ENCODE results near the gene ALDH3B1.

Gene ALDH3B1

DNA sequence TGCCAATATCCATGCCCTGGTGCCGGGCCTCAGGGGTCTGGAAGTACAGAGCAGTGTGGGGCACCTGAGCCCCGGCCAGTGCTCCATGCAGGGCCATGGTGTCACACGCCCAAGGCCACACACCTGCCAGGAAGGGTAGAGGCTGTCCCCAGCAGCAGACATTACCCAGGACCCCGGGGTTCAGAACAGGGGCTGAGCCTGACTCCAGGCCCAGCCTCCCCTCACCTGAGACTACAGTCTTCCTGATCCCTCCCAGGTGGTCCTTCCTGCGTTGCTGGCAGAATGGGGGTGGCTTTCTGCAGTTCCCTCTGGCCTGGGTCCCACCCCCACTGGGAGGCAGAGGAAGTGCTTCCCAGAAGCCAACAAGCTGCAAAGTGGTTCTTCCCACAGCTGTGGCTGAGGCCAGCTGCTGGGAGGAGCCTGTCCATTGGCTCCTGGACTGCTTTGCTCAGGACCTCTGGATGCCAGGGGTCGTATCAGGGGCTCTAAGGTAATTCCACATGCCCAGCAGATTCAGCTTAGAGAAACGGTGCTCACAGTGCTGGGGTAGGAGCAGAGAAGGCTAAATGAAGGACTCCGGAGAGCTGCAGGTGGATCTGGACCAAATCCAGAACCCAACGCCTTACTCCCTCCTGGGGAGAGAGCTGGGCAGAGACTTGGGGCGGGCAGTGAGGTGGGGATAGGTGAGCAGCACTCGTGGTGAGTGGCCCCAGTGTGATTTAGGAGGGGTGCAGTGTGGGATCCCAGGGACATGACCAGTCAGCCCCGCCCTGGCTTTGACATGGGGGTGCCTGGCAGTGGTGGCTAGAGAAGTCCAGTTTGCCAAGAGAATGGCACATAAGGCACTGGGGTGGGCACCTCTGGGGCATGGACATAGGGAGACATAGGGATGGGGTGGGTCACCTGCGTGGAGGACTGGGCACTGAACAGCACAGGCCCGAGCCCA lies 41.3 kb downstream of the ALDH3B1 start:
- ChIA-PET CTCF (interaction anchor here (0.7 kb wide), 2 partner anchors 135 to 159 kb away, joined by 3 to 4 read pairs; no protein-coding TSS in a partner anchor), POLR2A (interaction anchor here (0.7 to 0.9 kb wide), 2 partner anchors 8 to 13 kb away, joined by 3 to 4 read pairs; no protein-coding TSS in a partner anchor)
- Histone ChIP-seq H3K27ac (ENCODE audit: extremely low read depth, low read depth, low read length) (no peak overlapping the region), H3K36me3 (ENCODE audit: control insufficient read depth in 2 of 2, insufficient read depth in 1 of 2, low read length in 2 of 2) (peaks cover 0 to 31% of the 10 kb centered on the region in 2 experiments; a peak in 1 of 3 replicates), H3K9me3 (ENCODE audit: control insufficient read depth, insufficient read depth, low read depth, low read length) (no peaks in the 10 kb centered on the region), H3K4me1 (ENCODE audit: control insufficient read depth, insufficient read depth, low read length) (no peaks in the 10 kb centered on the region), H3K4me3 (ENCODE audit: low read depth, low read length) (no peak overlapping the region)
- TF ChIP-seq, protein P1, sequence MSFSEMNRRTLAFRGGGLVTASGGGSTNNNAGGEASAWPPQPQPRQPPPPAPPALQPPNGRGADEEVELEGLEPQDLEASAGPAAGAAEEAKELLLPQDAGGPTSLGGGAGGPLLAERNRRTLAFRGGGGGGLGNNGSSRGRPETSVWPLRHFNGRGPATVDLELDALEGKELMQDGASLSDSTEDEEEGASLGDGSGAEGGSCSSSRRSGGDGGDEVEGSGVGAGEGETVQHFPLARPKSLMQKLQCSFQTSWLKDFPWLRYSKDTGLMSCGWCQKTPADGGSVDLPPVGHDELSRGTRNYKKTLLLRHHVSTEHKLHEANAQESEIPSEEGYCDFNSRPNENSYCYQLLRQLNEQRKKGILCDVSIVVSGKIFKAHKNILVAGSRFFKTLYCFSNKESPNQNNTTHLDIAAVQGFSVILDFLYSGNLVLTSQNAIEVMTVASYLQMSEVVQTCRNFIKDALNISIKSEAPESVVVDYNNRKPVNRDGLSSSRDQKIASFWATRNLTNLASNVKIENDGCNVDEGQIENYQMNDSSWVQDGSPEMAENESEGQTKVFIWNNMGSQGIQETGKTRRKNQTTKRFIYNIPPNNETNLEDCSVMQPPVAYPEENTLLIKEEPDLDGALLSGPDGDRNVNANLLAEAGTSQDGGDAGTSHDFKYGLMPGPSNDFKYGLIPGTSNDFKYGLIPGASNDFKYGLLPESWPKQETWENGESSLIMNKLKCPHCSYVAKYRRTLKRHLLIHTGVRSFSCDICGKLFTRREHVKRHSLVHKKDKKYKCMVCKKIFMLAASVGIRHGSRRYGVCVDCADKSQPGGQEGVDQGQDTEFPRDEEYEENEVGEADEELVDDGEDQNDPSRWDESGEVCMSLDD (tag by site-specific recombination; IDR thresholded peaks at IDR 0.05) = no peak
- TF ChIP-seq GLIS1 (tag by site-specific recombination; IDR thresholded peaks at IDR 0.05) = peak; percentile 13; the same call in 1 of the 2 replicates

DNA sequence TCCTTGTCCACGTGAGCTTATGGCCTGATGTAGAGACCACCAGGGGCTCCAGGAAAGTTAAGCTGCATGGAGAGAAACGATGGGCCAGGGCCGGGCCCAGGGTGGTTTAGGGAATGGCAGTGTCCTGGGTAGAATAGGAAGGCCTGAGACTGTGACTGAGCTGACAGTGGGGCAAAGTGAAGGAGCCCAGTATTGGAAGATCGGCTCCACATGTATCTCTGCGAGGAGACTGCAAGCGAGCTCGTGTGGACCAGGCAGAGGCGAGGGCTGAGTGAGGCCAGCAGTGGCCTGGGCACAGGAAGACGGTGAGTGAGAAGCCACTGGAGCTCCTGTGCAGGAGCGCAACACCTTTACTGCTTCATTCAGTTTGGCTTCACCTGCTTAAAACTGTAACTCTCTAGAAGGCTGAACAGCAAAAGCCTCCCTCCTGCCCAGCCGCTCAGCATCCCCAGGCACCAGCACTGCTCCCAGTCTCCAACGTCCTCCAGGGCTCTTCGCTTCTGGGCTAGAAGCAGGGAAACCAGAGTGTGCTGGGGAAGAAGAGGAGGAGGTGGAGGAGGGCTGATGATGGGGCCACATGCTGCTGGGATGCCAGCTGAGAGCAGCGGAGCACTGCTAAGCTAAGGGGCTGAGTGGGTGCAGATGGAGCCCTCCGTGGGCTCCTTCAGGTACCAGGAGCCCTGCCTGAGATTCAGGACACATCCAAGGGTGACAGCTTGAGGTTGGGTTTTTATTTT lies 42.2 kb downstream of the ALDH3B1 start:
- Histone ChIP-seq H3K36me3 (ENCODE audit: control insufficient read depth in 2 of 2, insufficient read depth in 1 of 2, low read length in 2 of 2) (peaks cover 0 to 34% of the 10 kb centered on the region in 2 experiments; a peak in 1 of 3 replicates), H3K9me3 (ENCODE audit: control insufficient read depth, insufficient read depth, low read depth, low read length) (no peaks in the 10 kb centered on the region)

More for the DNA sequence above, 42.2 kb downstream of the ALDH3B1 start:
- ChIA-PET CTCF (interaction anchor here (0.6 to 0.9 kb wide), 4 partner anchors 83 to 159 kb away, joined by 3 read pairs; no protein-coding TSS in a partner anchor), POLR2A (interaction anchor here (0.7 to 0.9 kb wide), 2 partner anchors 9 to 12 kb away, joined by 3 to 4 read pairs; no protein-coding TSS in a partner anchor)
- TF ChIP-seq ZBTB21 (tag by site-specific recombination; IDR thresholded peaks at IDR 0.05) = no peak
- no peak for TF ChIP-seq ZBTB48 (tag by site-specific recombination; IDR thresholded peaks at IDR 0.05)
- TF ChIP-seq, protein P2, sequence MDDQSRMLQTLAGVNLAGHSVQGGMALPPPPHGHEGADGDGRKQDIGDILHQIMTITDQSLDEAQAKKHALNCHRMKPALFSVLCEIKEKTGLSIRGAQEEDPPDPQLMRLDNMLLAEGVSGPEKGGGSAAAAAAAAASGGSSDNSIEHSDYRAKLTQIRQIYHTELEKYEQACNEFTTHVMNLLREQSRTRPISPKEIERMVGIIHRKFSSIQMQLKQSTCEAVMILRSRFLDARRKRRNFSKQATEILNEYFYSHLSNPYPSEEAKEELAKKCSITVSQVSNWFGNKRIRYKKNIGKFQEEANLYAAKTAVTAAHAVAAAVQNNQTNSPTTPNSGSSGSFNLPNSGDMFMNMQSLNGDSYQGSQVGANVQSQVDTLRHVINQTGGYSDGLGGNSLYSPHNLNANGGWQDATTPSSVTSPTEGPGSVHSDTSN (CRISPR knock-in tag; IDR thresholded peaks at IDR 0.05) = no peak
- no peak for TF ChIP-seq ZNF335 (tag by site-specific recombination; conservative IDR thresholded peaks at IDR 0.05)
- no peak for TF ChIP-seq ZNF555 (tag by site-specific recombination; conservative IDR thresholded peaks at IDR 0.05)
- no peak for TF ChIP-seq ZSCAN30 (tag by site-specific recombination; IDR thresholded peaks at IDR 0.05)
- no peak for TF ChIP-seq ZNF600 (tag by site-specific recombination; IDR thresholded peaks at IDR 0.05)
- no peak for TF ChIP-seq SP3 (tag by site-specific recombination; IDR thresholded peaks at IDR 0.05)
- TF ChIP-seq ZNF529 (tag by site-specific recombination; IDR thresholded peaks at IDR 0.05; ENCODE audit: insufficient replicate concordance) = no peak
- TF ChIP-seq ZNF214 (tag by site-specific recombination; IDR thresholded peaks at IDR 0.05; ENCODE audit: borderline replicate concordance) = no peak
- TF ChIP-seq ZNF155 (tag by site-specific recombination; IDR thresholded peaks at IDR 0.05) = no peak
- TF ChIP-seq, protein P3, sequence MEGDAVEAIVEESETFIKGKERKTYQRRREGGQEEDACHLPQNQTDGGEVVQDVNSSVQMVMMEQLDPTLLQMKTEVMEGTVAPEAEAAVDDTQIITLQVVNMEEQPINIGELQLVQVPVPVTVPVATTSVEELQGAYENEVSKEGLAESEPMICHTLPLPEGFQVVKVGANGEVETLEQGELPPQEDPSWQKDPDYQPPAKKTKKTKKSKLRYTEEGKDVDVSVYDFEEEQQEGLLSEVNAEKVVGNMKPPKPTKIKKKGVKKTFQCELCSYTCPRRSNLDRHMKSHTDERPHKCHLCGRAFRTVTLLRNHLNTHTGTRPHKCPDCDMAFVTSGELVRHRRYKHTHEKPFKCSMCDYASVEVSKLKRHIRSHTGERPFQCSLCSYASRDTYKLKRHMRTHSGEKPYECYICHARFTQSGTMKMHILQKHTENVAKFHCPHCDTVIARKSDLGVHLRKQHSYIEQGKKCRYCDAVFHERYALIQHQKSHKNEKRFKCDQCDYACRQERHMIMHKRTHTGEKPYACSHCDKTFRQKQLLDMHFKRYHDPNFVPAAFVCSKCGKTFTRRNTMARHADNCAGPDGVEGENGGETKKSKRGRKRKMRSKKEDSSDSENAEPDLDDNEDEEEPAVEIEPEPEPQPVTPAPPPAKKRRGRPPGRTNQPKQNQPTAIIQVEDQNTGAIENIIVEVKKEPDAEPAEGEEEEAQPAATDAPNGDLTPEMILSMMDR (tag by site-specific recombination; IDR thresholded peaks at IDR 0.05) = no peak
- TF ChIP-seq, protein P4, sequence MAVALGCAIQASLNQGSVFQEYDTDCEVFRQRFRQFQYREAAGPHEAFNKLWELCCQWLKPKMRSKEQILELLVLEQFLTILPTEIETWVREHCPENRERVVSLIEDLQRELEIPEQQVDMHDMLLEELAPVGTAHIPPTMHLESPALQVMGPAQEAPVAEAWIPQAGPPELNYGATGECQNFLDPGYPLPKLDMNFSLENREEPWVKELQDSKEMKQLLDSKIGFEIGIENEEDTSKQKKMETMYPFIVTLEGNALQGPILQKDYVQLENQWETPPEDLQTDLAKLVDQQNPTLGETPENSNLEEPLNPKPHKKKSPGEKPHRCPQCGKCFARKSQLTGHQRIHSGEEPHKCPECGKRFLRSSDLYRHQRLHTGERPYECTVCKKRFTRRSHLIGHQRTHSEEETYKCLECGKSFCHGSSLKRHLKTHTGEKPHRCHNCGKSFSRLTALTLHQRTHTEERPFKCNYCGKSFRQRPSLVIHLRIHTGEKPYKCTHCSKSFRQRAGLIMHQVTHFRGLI (tag by site-specific recombination; IDR thresholded peaks at IDR 0.05) = no peak
- TF ChIP-seq, protein P5, sequence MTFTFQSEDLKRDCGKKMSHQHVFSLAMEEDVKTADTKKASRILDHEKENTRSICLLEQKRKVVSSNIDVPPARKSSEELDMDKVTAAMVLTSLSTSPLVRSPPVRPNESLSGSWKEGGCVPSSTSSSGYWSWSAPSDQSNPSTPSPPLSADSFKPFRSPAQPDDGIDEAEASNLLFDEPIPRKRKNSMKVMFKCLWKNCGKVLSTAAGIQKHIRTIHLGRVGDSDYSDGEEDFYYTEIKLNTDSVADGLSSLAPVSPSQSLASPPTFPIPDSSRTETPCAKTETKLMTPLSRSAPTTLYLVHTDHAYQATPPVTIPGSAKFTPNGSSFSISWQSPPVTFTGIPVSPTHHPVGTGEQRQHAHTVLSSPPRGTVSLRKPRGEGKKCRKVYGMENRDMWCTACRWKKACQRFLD (tag by site-specific recombination; IDR thresholded peaks at IDR 0.05) = no peak
- TF ChIP-seq ZNF558 (tag by site-specific recombination; IDR thresholded peaks at IDR 0.05) = no peak
- no peak for TF ChIP-seq ZNF174 (tag by site-specific recombination; IDR thresholded peaks at IDR 0.05)
- TF ChIP-seq ZNF707 (tag by site-specific recombination; IDR thresholded peaks at IDR 0.05) = no peak
- TF ChIP-seq, protein P6, sequence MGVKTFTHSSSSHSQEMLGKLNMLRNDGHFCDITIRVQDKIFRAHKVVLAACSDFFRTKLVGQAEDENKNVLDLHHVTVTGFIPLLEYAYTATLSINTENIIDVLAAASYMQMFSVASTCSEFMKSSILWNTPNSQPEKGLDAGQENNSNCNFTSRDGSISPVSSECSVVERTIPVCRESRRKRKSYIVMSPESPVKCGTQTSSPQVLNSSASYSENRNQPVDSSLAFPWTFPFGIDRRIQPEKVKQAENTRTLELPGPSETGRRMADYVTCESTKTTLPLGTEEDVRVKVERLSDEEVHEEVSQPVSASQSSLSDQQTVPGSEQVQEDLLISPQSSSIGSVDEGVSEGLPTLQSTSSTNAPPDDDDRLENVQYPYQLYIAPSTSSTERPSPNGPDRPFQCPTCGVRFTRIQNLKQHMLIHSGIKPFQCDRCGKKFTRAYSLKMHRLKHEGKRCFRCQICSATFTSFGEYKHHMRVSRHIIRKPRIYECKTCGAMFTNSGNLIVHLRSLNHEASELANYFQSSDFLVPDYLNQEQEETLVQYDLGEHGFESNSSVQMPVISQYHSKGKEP (tag by site-specific recombination; IDR thresholded peaks at IDR 0.05) = no peak
- no peak for TF ChIP-seq TRIM28 (IDR thresholded peaks at IDR 0.05; ENCODE audit: borderline replicate concordance, low read length)
- no peaks in the 10 kb centered on the region for H3K4me1 ChIP-seq (ENCODE audit: control insufficient read depth, insufficient read depth, low read length)
- H3K27ac ChIP-seq (ENCODE audit: extremely low read depth, low read depth, low read length) = no peak overlapping the region
- H3K4me3 ChIP-seq (ENCODE audit: low read depth, low read length) = no peak overlapping the region
